Activated CD8-positive, alpha-beta memory T cell treated with anti-CD3 and anti-CD28 coated beads, Interleukin-2, amount 50 U/mL, for 1 hour (primary cell): Measurements from ENCODE around the gene CEP43.
"Not testable (repeated sequence)": the region's sequence is repeated elsewhere in the genome, so short reads cannot be mapped to it uniquely, and the experiment has no call there.

ENCODE experiments used
- DNase-seq: peaks from one replicate; pipeline ENCODE4 v3.0.0-alpha.2; 2020; ENCODE audit errors: extremely low read depth

Gene CEP43

GRCh38 chr6:166999145-166999883 lies at the start of gene CEP43:
Gene CEP43, plus strand, starts transcription at chr6:166999397. Its CDS starts 16 bp downstream, at chr6:166999413.
- DNase-seq: peak; percentile 57

GRCh38 chr6:166949528-166950442 lies 49.4 kb upstream of the CEP43 start:
- no peak for DNase-seq

- no peak for DNase-seq
Measured at GRCh38 chr6:166950443-166950821, 48.8 kb upstream of the CEP43 start.

- DNase-seq: not testable (repeated sequence)
Measured at GRCh38 chr6:166950892-166951669, 48.1 kb upstream of the CEP43 start.

GRCh38 chr6:166951670-166952060 lies 47.5 kb upstream of the CEP43 start:
- no peak for DNase-seq

GRCh38 chr6:166952121-166952520 lies 47.1 kb upstream of the CEP43 start:
- no peak for DNase-seq

- no peak for DNase-seq
Measured at GRCh38 chr6:166952567-166953486, 46.4 kb upstream of the CEP43 start.

- DNase-seq: no peak
Measured at GRCh38 chr6:166954118-166954713, 45.0 kb upstream of the CEP43 start.

GRCh38 chr6:166955121-166955864 lies 43.9 kb upstream of the CEP43 start:
- DNase-seq: no peak

GRCh38 chr6:166955865-166956443 lies 43.2 kb upstream of the CEP43 start:
- DNase-seq: no peak

- DNase-seq: peak; percentile 85
Measured at GRCh38 chr6:166956444-166957086, 42.6 kb upstream of the CEP43 start, which contains the start of gene RNASET2. Gene RNASET2, minus strand, starts transcription at chr6:166956550. Its CDS starts 368 bp downstream, at chr6:166956182.

- DNase-seq: no peak
Measured at GRCh38 chr6:166957087-166957804, 42.0 kb upstream of the CEP43 start.

GRCh38 chr6:166957805-166958076 lies 41.5 kb upstream of the CEP43 start:
- no peak for DNase-seq

- DNase-seq: no peak
Measured at GRCh38 chr6:166958926-166959861, 40.0 kb upstream of the CEP43 start.

GRCh38 chr6:166959911-166960608 lies 39.1 kb upstream of the CEP43 start:
- DNase-seq: no peak

- no peak for DNase-seq
Measured at GRCh38 chr6:166960609-166960978, 38.6 kb upstream of the CEP43 start.

- DNase-seq: no peak
Measured at GRCh38 chr6:166966268-166966667, 32.9 kb upstream of the CEP43 start.
